Measurements from ENCODE around the gene TTC36. TPM values are rescaled to one million over a fixed set of nuclear protein-coding genes. Genes with fewer than 3 reads are reported as not detected.

The TTC36 gene, protein sequence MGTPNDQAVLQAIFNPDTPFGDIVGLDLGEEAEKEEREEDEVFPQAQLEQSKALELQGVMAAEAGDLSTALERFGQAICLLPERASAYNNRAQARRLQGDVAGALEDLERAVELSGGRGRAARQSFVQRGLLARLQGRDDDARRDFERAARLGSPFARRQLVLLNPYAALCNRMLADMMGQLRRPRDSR
- not detected in 5 replicates for total RNA-seq (2022; extraction: Qiagen RNA extraction)

DNA sequence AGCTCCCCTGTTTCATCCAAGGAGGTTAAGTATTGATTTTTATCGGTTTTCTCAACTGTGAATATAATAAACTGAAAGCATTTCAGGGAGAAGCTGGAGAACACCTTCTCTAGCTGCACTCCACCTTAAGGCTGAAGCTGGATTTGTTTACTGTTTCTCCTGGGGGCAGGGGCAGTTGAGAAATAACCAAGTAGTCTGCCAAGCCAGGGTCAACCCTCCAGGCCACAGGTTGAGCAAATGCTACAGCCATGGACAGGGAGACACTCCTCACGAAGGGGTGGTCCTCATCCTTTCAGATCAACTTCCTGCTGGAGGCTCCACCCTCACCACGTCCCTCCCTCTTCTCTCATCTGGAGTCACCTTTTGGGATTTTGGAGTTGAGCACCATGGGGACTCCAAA, at the start of gene TTC36:
TSS of gene TTC36 (plus strand) at position 366 of the 400 bp plus-strand sequence. CDS start at position 387, 21 bp downstream.

DNA sequence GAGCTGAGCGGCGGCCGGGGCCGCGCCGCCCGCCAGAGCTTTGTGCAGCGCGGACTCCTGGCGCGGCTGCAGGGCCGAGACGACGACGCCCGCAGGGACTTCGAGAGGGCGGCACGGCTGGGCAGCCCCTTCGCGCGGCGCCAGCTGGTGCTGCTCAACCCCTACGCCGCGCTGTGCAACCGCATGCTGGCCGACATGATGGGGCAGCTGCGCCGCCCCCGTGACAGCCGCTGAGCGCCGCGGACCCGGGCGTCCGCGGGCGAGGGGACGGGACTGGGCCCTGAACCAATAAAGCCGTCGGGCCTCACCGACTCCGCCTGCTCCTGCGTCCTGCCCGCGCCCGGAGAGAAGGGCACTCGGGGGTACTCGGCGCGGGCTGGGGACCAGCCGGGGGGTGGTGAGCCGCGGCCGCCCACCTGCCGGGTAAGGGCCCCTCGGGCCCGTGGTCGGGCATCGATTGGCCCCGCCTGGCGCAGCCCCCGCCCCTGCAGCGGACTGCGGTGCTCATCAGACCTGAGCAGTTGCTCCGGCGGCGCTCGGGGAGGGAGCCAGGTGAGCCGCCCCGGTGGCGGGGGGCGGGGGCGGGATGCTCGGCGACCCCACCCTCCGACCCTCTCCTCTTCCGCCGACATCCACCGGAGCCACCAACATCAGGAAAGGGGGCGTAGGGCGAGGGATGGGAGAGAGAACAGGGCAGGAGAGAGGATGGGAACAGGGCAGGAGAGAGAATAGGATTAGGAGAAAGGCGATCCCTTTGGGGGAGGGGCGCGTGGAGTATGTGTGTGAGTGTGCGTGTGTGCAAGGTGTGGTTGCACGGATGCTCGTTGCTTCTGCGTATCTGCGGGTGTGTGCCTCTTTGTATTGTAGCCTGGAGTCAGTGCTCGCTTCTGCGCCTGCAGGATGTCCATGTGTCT, 3.7 kb downstream of the TTC36 start, which contains the start of gene TMEM25:
TSS of gene TMEM25 (plus strand) at position 510 of the 914 bp plus-strand sequence. CDS start 610 bp downstream, outside the sequence.

DNA sequence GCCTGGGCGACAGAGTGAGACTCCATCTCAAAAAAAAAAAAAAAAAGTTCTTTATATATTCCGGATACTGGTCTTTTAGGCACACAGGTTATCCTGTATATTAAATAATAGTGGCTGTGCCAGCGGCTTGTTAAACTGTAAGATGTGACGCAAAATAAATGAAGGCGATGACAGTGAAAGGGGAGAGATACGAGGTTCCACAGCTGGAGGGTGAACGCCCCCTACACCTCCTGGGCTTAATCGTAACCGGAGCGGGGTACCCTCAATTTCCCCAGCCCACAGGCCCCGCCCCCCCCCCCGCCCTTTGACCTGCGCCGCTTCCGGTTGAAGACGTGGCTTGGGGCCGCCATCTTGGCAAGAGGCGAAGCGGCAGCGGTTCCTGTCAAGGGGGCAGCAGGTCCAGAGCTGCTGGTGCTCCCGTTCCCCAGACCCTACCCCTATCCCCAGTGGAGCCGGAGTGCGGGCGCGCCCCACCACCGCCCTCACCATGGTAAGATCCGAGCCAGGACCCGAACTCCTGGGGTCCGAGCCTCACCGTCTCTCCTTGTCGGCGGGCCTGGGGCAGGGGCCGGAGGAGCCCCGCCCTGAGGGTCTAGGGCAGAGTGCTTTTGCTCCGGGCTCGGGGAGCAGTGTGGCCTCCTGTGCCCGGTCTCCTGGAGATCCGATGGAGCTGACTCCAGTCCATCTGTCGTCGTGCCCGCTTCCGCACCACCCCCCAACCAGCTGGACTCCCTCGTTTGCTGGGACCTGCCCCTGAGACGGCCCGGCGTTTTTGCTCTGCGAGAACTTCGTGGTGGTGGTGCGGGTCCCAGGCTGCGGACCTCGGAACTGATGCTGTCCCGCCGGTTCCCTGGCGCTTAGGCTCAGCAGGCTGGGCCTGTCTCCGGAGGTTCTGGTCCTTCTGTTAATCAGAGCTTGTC, 45.0 kb downstream of the TTC36 start, which contains the start of gene ARCN1:
TSS of gene ARCN1 (plus strand) at position 349 of the 920 bp plus-strand sequence. CDS start at position 488, 139 bp downstream.

Other genes starting within 250 kb of the TTC36 start
- gene CD3E, start 222.7 kb upstream of the TTC36 start, total RNA-seq (2022; extraction: Qiagen RNA extraction) = not detected in 5 replicates
- not detected in 5 replicates for gene CD3D, start 184.8 kb upstream of the TTC36 start, total RNA-seq (2022; extraction: Qiagen RNA extraction)
- not detected in 5 replicates for gene CD3G, start 183.1 kb upstream of the TTC36 start, total RNA-seq (2022; extraction: Qiagen RNA extraction)
- 8.5 to 12.5 TPM (median 9.1 TPM) in 5 replicates for gene UBE4A, start 167.9 kb upstream of the TTC36 start, total RNA-seq (2022; extraction: Qiagen RNA extraction)
- gene ATP5MG, start 125.9 kb upstream of the TTC36 start, total RNA-seq (2022; extraction: Qiagen RNA extraction) = 119 to 208 TPM (median 188 TPM) in 5 replicates
- 9.3 to 19.5 TPM (median 12.7 TPM) in 5 replicates for gene KMT2A, start 91.0 kb upstream of the TTC36 start, total RNA-seq (2022; extraction: Qiagen RNA extraction)
- 0.26 to 0.68 TPM (median 0.40 TPM) in 5 replicates for gene TMEM25, start 3.7 kb downstream of the TTC36 start, total RNA-seq (2022; extraction: Qiagen RNA extraction)
- 14.7 to 19.0 TPM (median 16.6 TPM) in 5 replicates for gene IFT46, start 38.5 kb downstream of the TTC36 start, total RNA-seq (2022; extraction: Qiagen RNA extraction)
- 82.7 to 107 TPM (median 89.9 TPM) in 5 replicates for gene ARCN1, start 44.9 kb downstream of the TTC36 start, total RNA-seq (2022; extraction: Qiagen RNA extraction)
- 7.3 to 11.2 TPM (median 8.5 TPM) in 5 replicates for gene PHLDB1, start 80.1 kb downstream of the TTC36 start, total RNA-seq (2022; extraction: Qiagen RNA extraction)
- gene TREH, start 152.2 kb downstream of the TTC36 start, total RNA-seq (2022; extraction: Qiagen RNA extraction) = 0.02 TPM in 1 of 5 replicates, not detected in the others